Prostate gland (tissue), 2 donors: Measurements from ENCODE around the gene CEP57L1.

Source experiments
- CTCF ChIP-seq, 4 experiments: fragments of 200-600 bp in 2 of 4; fragments of 450-650 bp in 2 of 4; sonication (generic) in 2 of 4; IDR thresholded peaks; 1 replicate in 3 of 4; 2 replicates in 1 of 4; pipeline ENCODE4 v1.5.1; 2016 to 2019; ENCODE audit warnings: antibody characterized with exemption in 4 of 4, mild to moderate bottlenecking in 2 of 4, moderate library complexity in 2 of 4
- POLR2A ChIP-seq: fragments of 450-650 bp; IDR thresholded peaks from one replicate; pipeline ENCODE4 v1.6.1; 2016; ENCODE audit warnings: antibody characterized with exemption, mild to moderate bottlenecking

- TF ChIP-seq CTCF (IDR thresholded peaks at IDR 0.05) (no peak), POLR2A (no peak)
Measured at GRCh38 chr6:109060571-109060970, 34.7 kb upstream of the CEP57L1 start.
